Endothelial cell of umbilical vein (primary cell): ENCODE results near the gene SGPL1. TPM values are rescaled to one million over a fixed set of nuclear protein-coding genes. Genes with fewer than 3 reads are reported as not detected.
"Not testable (repeated sequence)": the region's sequence is repeated elsewhere in the genome, so short reads cannot be mapped to it uniquely, and the experiment has no call there.

Experiments used
- Bru-seq: library from RNA; stranded (reverse); fragments of 400-500 nt; gene quantifications from one replicate; lab custom pipeline; 2021; lab: Mats Ljungman, UMichigan
- BruChase-seq, 2 experiments: library from RNA; stranded (reverse); fragments of 400-500 nt; gene quantifications; one replicate each; lab custom pipeline; 2021; lab: Mats Ljungman, UMichigan
- BruUV-seq: library from RNA; stranded (reverse); fragments of 400-500 nt; replicated peaks from 2 replicates; lab custom pipeline; 2021; lab: Mats Ljungman, UMichigan
- CTCF ChIA-PET: fragments of 300-600, 350-600 bp; sonication (Branson Sonifier 250); formaldehyde crosslinking; loops from one replicate; lab custom pipeline; 2021; ENCODE audit warnings: antibody characterized with exemption, inconsistent platforms; lab: Charles Lee
- POLR2A ChIA-PET: fragments of 300-600, 350-600 bp; sonication (Branson Sonifier 250); formaldehyde crosslinking; loops from one replicate; lab custom pipeline; 2021; ENCODE audit warnings: antibody characterized with exemption, inconsistent platforms; lab: Charles Lee
- DNase-seq: peaks from one replicate; pipeline ENCODE4 v3.0.0-alpha.2; 2011; ENCODE audit warnings: low read depth, low spot score
- FAIRE-seq: peaks from 2 replicates; lab custom pipeline; 2011; peaks lifted over from hg19 to GRCh38; lab: Jason Lieb, UNC
- H2AFZ ChIP-seq: 2 replicates; pipeline ENCODE4 v1.6.0; 2012; ENCODE audit warnings: low read depth, low read length, control low read depth, inconsistent platforms
- H3K27ac ChIP-seq: 2 replicates; pipeline ENCODE4 v1.5.1; 2011; ENCODE audit warnings: low read depth, mild to moderate bottlenecking, control low read depth, low read length, moderate library complexity; ENCODE audit not compliant: insufficient read depth
- H3K27me3 ChIP-seq, 2 experiments: 2 replicates each; pipeline versions ENCODE4 v1.6.0 to v1.6.1; 2011; ENCODE audit warnings: low read length in 2 of 2, mixed read lengths in 1 of 2; ENCODE audit not compliant: control insufficient read depth in 2 of 2, insufficient read depth in 2 of 2
- H3K36me3 ChIP-seq, 2 experiments: 2 replicates in 1 of 2; 3 replicates in 1 of 2; pipeline ENCODE4 v1.5.1; 2011; ENCODE audit warnings: low read length in 2 of 2, mild to moderate bottlenecking in 1 of 2, moderate library complexity in 1 of 2; ENCODE audit not compliant: control insufficient read depth in 2 of 2, insufficient read depth in 2 of 2; ENCODE audit errors: extremely low read depth in 1 of 2
- H3K4me1 ChIP-seq: 3 replicates; pipeline ENCODE4 v1.5.1; 2011; ENCODE audit warnings: mild to moderate bottlenecking, low read length; ENCODE audit not compliant: control insufficient read depth, insufficient read depth; ENCODE audit errors: extremely low read depth
- H3K4me2 ChIP-seq: 2 replicates; pipeline ENCODE4 v1.6.1; 2011; ENCODE audit warnings: low read length, control low read depth, mixed read lengths; ENCODE audit not compliant: insufficient read depth
- H3K4me3 ChIP-seq, 3 experiments: fragments of 200-600 bp in 1 of 3; sonication (generic), shearing (Covaris generic) in 1 of 3; replicated peaks in 1 of 3; 2 replicates each; pipeline ENCODE4 v1.5.1; 2011 to 2016; ENCODE audit warnings: control low read depth in 3 of 3, low read length in 3 of 3, mild to moderate bottlenecking in 2 of 3, inconsistent platforms in 1 of 3, low read depth in 1 of 3, moderate library complexity in 1 of 3; ENCODE audit not compliant: insufficient read depth in 1 of 3
- H3K79me2 ChIP-seq: 2 replicates; pipeline ENCODE4 v1.6.0; 2012; ENCODE audit warnings: low read length, inconsistent platforms; ENCODE audit not compliant: control insufficient read depth, insufficient read depth
- H3K9ac ChIP-seq: replicated peaks from 2 replicates; pipeline ENCODE3; 2011; ENCODE audit warnings: low read length, control low read depth; ENCODE audit not compliant: insufficient read depth; ENCODE audit errors: extremely low read depth
- H3K9me1 ChIP-seq: replicated peaks from 3 replicates; pipeline ENCODE4 v1.6.0; 2011; ENCODE audit warnings: mild to moderate bottlenecking, low read length; ENCODE audit not compliant: control insufficient read depth, insufficient read depth; ENCODE audit errors: extremely low read depth
- H3K9me3 ChIP-seq: replicated peaks from 2 replicates; pipeline ENCODE4 v1.5.1; 2012; ENCODE audit warnings: low read length, inconsistent platforms; ENCODE audit not compliant: control insufficient read depth, insufficient read depth
- H4K20me1 ChIP-seq: replicated peaks from 2 replicates; pipeline ENCODE3; 2011; ENCODE audit warnings: mild to moderate bottlenecking, low read length; ENCODE audit not compliant: control insufficient read depth, insufficient read depth; ENCODE audit errors: extremely low read depth
- CTCF ChIP-seq, 2 donors: IDR thresholded peaks; 1 replicate in 1 of 2; 2 replicates in 1 of 2; pipeline ENCODE4 v1.5.1; 2011; ENCODE audit warnings: low read length in 2 of 2, mild to moderate bottlenecking in 2 of 2, moderate library complexity in 2 of 2, control low read depth in 1 of 2, inconsistent platforms in 1 of 2, low read depth in 1 of 2; ENCODE audit not compliant: insufficient read depth in 1 of 2; ENCODE audit errors: extremely low read depth in 1 of 2
- EZH2 ChIP-seq: IDR thresholded peaks from 2 replicates; pipeline ENCODE4 v1.6.1; 2012; ENCODE audit warnings: borderline replicate concordance, low read depth, mild to moderate bottlenecking, moderate library complexity, low read length, inconsistent platforms; ENCODE audit not compliant: severe bottlenecking
- FOS ChIP-seq: IDR thresholded peaks from 2 replicates; pipeline ENCODE4 v1.6.1; 2011; ENCODE audit warnings: mild to moderate bottlenecking, low read length, moderate library complexity, borderline replicate concordance; ENCODE audit not compliant: insufficient read depth
- GATA2 ChIP-seq: IDR thresholded peaks from 2 replicates; pipeline ENCODE4 v1.7.0; 2011; ENCODE audit warnings: low read depth, mild to moderate bottlenecking, moderate library complexity, mixed read lengths, low read length; ENCODE audit not compliant: insufficient read length, insufficient read depth
- JUN ChIP-seq: IDR thresholded peaks from 2 replicates; pipeline ENCODE4 v1.6.1; 2011; ENCODE audit warnings: borderline replicate concordance, low read depth; ENCODE audit not compliant: insufficient read length, insufficient read depth
- MAX ChIP-seq: IDR thresholded peaks from 2 replicates; pipeline ENCODE4 v1.6.1; 2011; ENCODE audit not compliant: insufficient read depth, insufficient read length
- MYC ChIP-seq: IDR thresholded peaks from one replicate; pipeline ENCODE4 v1.6.1; 2011; ENCODE audit warnings: mild to moderate bottlenecking, low read depth, low read length
- POLR2A ChIP-seq: IDR thresholded peaks from 2 replicates; pipeline ENCODE4 v1.6.1; 2012; ENCODE audit warnings: low read depth, mild to moderate bottlenecking, control low read depth, low read length
- POLR2AphosphoS5 ChIP-seq: IDR thresholded peaks from 2 replicates; pipeline ENCODE4 v1.6.1; 2012; ENCODE audit warnings: low read depth, mild to moderate bottlenecking, control low read depth, low read length, moderate library complexity; ENCODE audit not compliant: insufficient read depth
- dilution Hi-C: fragments of 300-500 bp; cut with MboI; formaldehyde crosslinking; loops from one replicate; pipeline ENCODE4 v1.15.0; 2019; ENCODE audit warnings: low sequenced_read_pairs; ENCODE audit not compliant: extremely low pct_ligation_motif_present
- intact Hi-C: fragments of 100-400 bp; cut with micrococcal nuclease; formaldehyde crosslinking; loops from one replicate; pipeline ENCODE4 v1.10.0; 2022
- long read RNA-seq: library from polyadenylated mRNA; stranded (forward); transcript quantifications from one replicate; pipeline ENCODE4 v2.0.0, GENCODE V29; 2021
- polyA minus RNA-seq, 3 experiments: library from RNA; depleted of rRNA, polyadenylated mRNA; stranded (reverse); fragments of >200 nt; gene quantifications; 1 replicate in 1 of 3; 2 replicates in 2 of 3; pipeline ENCODE4 v1.2.3, GENCODE V29; 2011
- polyA plus RNA-seq, 4 experiments: library from polyadenylated mRNA; depleted of rRNA in 3 of 4; stranded (reverse) in 3 of 4; unstranded in 1 of 4; fragments of >200 nt; gene quantifications; 2 replicates each; pipeline versions ENCODE4 v1.2.1 to v1.2.3, GENCODE V29; 2011 to 2012; ENCODE audit warnings: missing spikeins in 1 of 4
- total RNA-seq: library from RNA; stranded (reverse); gene quantifications from 2 replicates; pipeline ENCODE4 v1.2.3, GENCODE V29; 2021

The SGPL1 gene, protein sequence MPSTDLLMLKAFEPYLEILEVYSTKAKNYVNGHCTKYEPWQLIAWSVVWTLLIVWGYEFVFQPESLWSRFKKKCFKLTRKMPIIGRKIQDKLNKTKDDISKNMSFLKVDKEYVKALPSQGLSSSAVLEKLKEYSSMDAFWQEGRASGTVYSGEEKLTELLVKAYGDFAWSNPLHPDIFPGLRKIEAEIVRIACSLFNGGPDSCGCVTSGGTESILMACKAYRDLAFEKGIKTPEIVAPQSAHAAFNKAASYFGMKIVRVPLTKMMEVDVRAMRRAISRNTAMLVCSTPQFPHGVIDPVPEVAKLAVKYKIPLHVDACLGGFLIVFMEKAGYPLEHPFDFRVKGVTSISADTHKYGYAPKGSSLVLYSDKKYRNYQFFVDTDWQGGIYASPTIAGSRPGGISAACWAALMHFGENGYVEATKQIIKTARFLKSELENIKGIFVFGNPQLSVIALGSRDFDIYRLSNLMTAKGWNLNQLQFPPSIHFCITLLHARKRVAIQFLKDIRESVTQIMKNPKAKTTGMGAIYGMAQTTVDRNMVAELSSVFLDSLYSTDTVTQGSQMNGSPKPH
- total RNA-seq: 25.2 and 28.0 TPM in 2 replicates
- polyA plus RNA-seq: 9.4 and 11.4 TPM in 2 replicates
- polyA plus RNA-seq (2011; cell fraction: cytosol; rRNA removed): 8.3 and 8.9 TPM in 2 replicates
- polyA plus RNA-seq (2011; cell fraction: nucleus; rRNA removed): 24.9 and 29.9 TPM in 2 replicates
- polyA plus RNA-seq (2012): 13.5 and 13.9 TPM in 2 replicates
- 27.9 and 29.7 TPM in 2 replicates for polyA minus RNA-seq
- polyA minus RNA-seq (2011; cell fraction: cytosol; rRNA and poly(A)+ RNA removed): 24.9 TPM
- 30.4 and 35.0 TPM in 2 replicates for polyA minus RNA-seq (2011; cell fraction: nucleus; rRNA and poly(A)+ RNA removed)
- Bru-seq, nascent RNA: percentile 80 among the genes with signal in this experiment
- BruChase-seq, experiment 1, labeled RNA remaining after a 6-hour chase: percentile 76 among the genes with signal in this experiment
- percentile 81 among the genes with signal in this experiment for BruChase-seq, experiment 2, labeled RNA remaining after a 2-hour chase
- long read RNA-seq, full-length matches to known transcripts: 5 of 27 reads
- long read RNA-seq, partial matches to known transcripts: 1 of 27 reads
- long read RNA-seq, other reads (novel, unspliced or antisense): 21 of 27 reads

DNA sequence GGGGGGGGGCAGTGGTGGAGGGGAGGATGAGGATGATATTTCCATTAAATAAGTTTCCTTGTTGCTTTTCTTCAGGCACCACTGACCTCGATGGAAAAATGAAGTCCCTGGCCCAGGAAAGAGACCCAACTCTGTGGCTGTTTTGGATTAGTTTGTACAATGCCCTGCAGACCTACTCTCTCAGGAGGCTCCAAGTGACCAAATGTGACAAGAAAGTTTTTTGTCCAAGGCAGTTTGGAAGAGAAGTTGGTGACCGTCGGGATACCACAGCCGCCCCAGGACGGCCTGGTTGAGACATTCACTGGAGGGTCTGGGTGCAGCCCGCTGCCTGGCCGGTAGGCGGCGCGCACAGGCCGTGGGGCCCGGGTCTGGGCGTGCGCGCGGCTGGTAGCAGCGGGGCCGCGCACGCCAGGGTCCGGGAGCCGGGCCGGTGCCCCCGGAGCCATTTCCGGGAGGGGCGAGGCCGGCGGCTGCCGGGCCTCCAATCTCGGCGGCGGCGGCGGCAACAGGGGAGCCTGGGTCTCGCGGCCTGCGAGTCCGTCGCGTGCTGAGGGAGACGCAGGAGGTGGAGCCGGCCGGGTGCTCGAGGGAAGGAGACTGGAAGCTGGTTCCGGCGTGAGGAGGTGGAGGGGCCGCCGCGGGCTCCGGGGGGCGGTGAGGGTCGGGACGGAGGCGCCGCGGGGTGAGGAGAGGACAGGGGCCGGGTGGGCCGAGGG is at the start of gene SGPL1:
SGPL1 (plus strand) TSS at position 445 of the 716 bp plus-strand sequence. CDS start 906 bp downstream, outside the sequence.
- dilution Hi-C loops: no loop called here
- Histone ChIP-seq H3K79me2 (peaks cover 12% of the 10 kb centered on the region), H4K20me1 (no peaks in the 10 kb centered on the region), H3K9ac (peak within 1 kb of the TSS; percentile 56), H3K36me3 (peaks cover 0 to under 1% of the 10 kb centered on the region in 2 experiments), H3K27me3 (peaks cover 0 to 3% of the 10 kb centered on the region in 2 experiments), H3K4me3 (peak within 1 kb of the TSS; percentile 58 to 75 (median 59)), H2AFZ (peak within 1 kb of the TSS; percentile 67), H3K9me1 (no peaks in the 10 kb centered on the region), H3K9me3 (no peaks in the 10 kb centered on the region), H3K27ac (peak within 1 kb of the TSS; percentile 23), H3K4me2 (peak within 1 kb of the TSS; percentile 44), H3K4me1 (peaks cover 3% of the 10 kb centered on the region)
- peak; percentile 73 for FAIRE-seq
- intact Hi-C loops: loop anchor here (1.0 to 5.0 kb wide), 3 partner anchors 17 to 397 kb away; partner anchors contain the start of gene UNC5B
- ChIA-PET POLR2A (no interaction called here), CTCF (interaction anchor here (1.0 to 2.8 kb wide), 7 partner anchors 12 to 354 kb away, joined by 4 to 21 read pairs (median 7); partner anchors contain the start of gene PCBD1)
- BruUV-seq: TSS peak; percentile 48
- TF ChIP-seq GATA2: no peak
- no peak for TF ChIP-seq FOS
- peak; percentile 85 for TF ChIP-seq POLR2AphosphoS5
- TF ChIP-seq MYC: no peak
- peak; percentile 91 to 99 for TF ChIP-seq CTCF (IDR thresholded peaks at IDR 0.05; ENCODE audit: extremely low read depth in 1 of 2, insufficient read depth in 1 of 2, low read depth in 1 of 2, low read length in 2 of 2)
- no peak for TF ChIP-seq POLR2A
- TF ChIP-seq JUN: no peak
- no peak for TF ChIP-seq EZH2
- TF ChIP-seq MAX: no peak
- DNase-seq: peak; percentile 79

GRCh38 chr10:70768026-70768685 is 47.6 kb upstream of the SGPL1 start:
- H3K4me3 ChIP-seq, H3K79me2 ChIP-seq, H3K4me2 ChIP-seq, H3K9ac ChIP-seq, H3K9me1 ChIP-seq, H3K4me1 ChIP-seq, H2AFZ ChIP-seq, intact Hi-C loops, H3K27me3 ChIP-seq, DNase-seq, BruUV-seq, H3K36me3 ChIP-seq, H3K27ac ChIP-seq, H3K9me3 ChIP-seq, FAIRE-seq, dilution Hi-C loops, POLR2A ChIA-PET, H4K20me1 ChIP-seq: not testable (repeated sequence)
- CTCF ChIA-PET: interaction anchor here (0.6 kb wide), 1 partner anchor 200 kb away, joined by 3 read pairs; no protein-coding TSS in a partner anchor
